Heart right ventricle (tissue), 16 donors: ENCODE results near the gene NFILZ. TPM values are rescaled to one million over a fixed set of nuclear protein-coding genes. Genes with fewer than 3 reads are reported as not detected.
A peak's percentile ranks its signal among the peaks of the same experiment; 100 is the strongest.

ENCODE experiments used
- ATAC-seq, 8 donors: fragments of 200-7000 bp; cut with Tn5 transposase; one replicate each; pipeline ENCODE4 v1.9.1; 2020; ENCODE audit warnings: mild to moderate bottlenecking in 8 of 8, moderate library complexity in 8 of 8, moderate number of reproducible peaks in 1 of 8
- DNase-seq, 2 donors: peaks; one replicate each; pipeline ENCODE4 v3.0.0-alpha.2; 2020
- H3K27ac ChIP-seq, 10 donors: fragments of 200-600 bp; sonication (generic) in 2 of 10; one replicate each; pipeline versions ENCODE4 v1.5.0 to v1.8.0; 2020 to 2022; ENCODE audit warnings: mild to moderate bottlenecking in 3 of 10
- H3K27me3 ChIP-seq, 7 donors: fragments of 200-600 bp; one replicate each; pipeline ENCODE4 v1.8.0; 2021 to 2022; ENCODE audit warnings: mild to moderate bottlenecking in 2 of 7
- H3K36me3 ChIP-seq, 9 donors: fragments of 200-600 bp; sonication (generic) in 1 of 9; one replicate each; pipeline versions ENCODE4 v1.5.0 to v1.8.0; 2020 to 2022; ENCODE audit warnings: mild to moderate bottlenecking in 2 of 9
- H3K4me1 ChIP-seq, 9 donors: fragments of 200-600 bp; sonication (generic) in 1 of 9; one replicate each; pipeline versions ENCODE4 v1.5.0 to v1.8.0; 2020 to 2022; ENCODE audit warnings: mild to moderate bottlenecking in 4 of 9
- H3K4me3 ChIP-seq, 10 donors: fragments of 200-600 bp; sonication (generic) in 2 of 10; one replicate each; pipeline versions ENCODE4 v1.5.0 to v1.8.0; 2020 to 2022; ENCODE audit warnings: mild to moderate bottlenecking in 7 of 10, moderate library complexity in 2 of 10
- H3K9me3 ChIP-seq, 11 donors: fragments of 200-600 bp in 10 of 11; sonication (generic) in 2 of 11; one replicate each; pipeline versions ENCODE4 v1.5.0 to v1.8.0; 2013 to 2022; ENCODE audit warnings: mild to moderate bottlenecking in 2 of 11, control low read depth in 1 of 11, moderate library complexity in 1 of 11
- CTCF ChIP-seq, 9 donors: fragments of 200-600 bp; sonication (generic) in 2 of 9; IDR thresholded peaks; one replicate each; pipeline versions ENCODE4 v1.5.0 to v1.8.0; 2021 to 2022; ENCODE audit warnings: antibody characterized with exemption in 9 of 9, mild to moderate bottlenecking in 5 of 9, moderate library complexity in 1 of 9
- WGBS, 2 donors: extraction: QIAGEN DNeasy Blood & Tissue Kit; methylation state at CpG; one replicate each; pipeline ENCODE4 v1.1.7; 2013; ENCODE audit warnings: inconsistent platforms in 1 of 2; 5-methylcytosine and 5-hydroxymethylcytosine counted together
- intact Hi-C, 10 donors: fragments of 100-400 bp; cut with DNase I; formaldehyde crosslinking; loops; one replicate each; pipeline versions ENCODE4 v1.11.1 to v1.14.2; 2022
- polyA plus RNA-seq, 2 donors: library from polyadenylated mRNA; stranded (reverse); fragments of 200-250 nt; gene quantifications; one replicate each; pipeline ENCODE4 v1.2.3, GENCODE V29; 2013
- total RNA-seq, 10 donors: library from RNA; stranded (reverse); fragmentation: NEBNext Ultra II Directional in 3 of 10; extraction: Animal tissue kit (Norgen Biotek cat#: 25700) in 3 of 10; gene quantifications; one replicate each; pipeline versions ENCODE4 v1.2.1 to v1.2.4, GENCODE V29; 2021 to 2023
- donor health status: Arrhythmogenic right ventricular cardiomyopathy.
- donor health status: ischemic (EF 13 %, LVEDD 7.1; RV severe dilation, severe dysfunction).
- donor health status: healthy with polysubstance abuse.
- donor health status: DM: no; HTN: yes; CAD: no.
- donor health status: DM: no; HTN: no; CAD: no.
- donor health status: ischemic (EF 25% LVEDD 6.9; RV normal size, moderate dysfunction).
- donor health status: ischemic (EF 25% LVEDD 5.7; RV mildly dilated, moderate dysfunction).
- donor health status: healthy.
- donor health status: DM: yes; HTN: yes; CAD: no.
- donor health status: Ischemic cardiomyopathy.
- donor health status: ischemic (EF 35%, LVEDD 5.7; RV mildly dilated, moderate dysfunction).
- donor health status: nonischemic (EF 11% LVEDD 7.7; RV severe dilation, severe dysfunction).
- donor health status: DM: yes; HTN: yes; CAD: no.
- donor health status: PGD.
- donor health status: ischemic (EF 29% LVEDD 5.4; RV normal size, mild dysfunction).
- donor health status: nonischemic (EF 23%, LVEDD 6.1; RV moderate dilation, normal function).

NFILZ gene
- total and polyA plus RNA-seq, 12 donors, result not detected

GRCh38 chr19:8609279-8610040, 21.0 kb upstream of the NFILZ start:
- WGBS, 2 donors, result 6 to 11% methylated on average over 42 to 47 of the region's 47 CpGs
- peak in 6 of 9 donors; percentile 12 to 48 (median 24) for TF ChIP-seq CTCF (IDR thresholded peaks at IDR 0.05)
- peaks cover 0 to 15% (median 7%) of the 10 kb centered on the region in 11 donors for H3K9me3 ChIP-seq
- H3K4me3 ChIP-seq, result peak overlapping the region; percentile 53 to 76 (median 66)
- H3K4me1 ChIP-seq, result peaks cover 0 to 41% (median 15%) of the 10 kb centered on the region in 9 donors
- H3K36me3 ChIP-seq, result peaks cover 0 to 12% (median 7%) of the 10 kb centered on the region in 9 donors
- peak; percentile 56 to 72 for DNase-seq
- peak overlapping the region; percentile 30 to 94 (median 84) for H3K27ac ChIP-seq
- ATAC-seq, result peak; percentile 59 to 78 (median 70)
- H3K27me3 ChIP-seq, result peaks cover 0 to 22% (median 0%) of the 10 kb centered on the region in 7 donors
- intact Hi-C loops, result no loop called here

- DNase-seq, result peak in 1 of 2 donors; percentile 66
- Histone ChIP-seq H3K27me3 (peaks cover 0 to 22% (median 0%) of the 10 kb centered on the region in 7 donors), H3K9me3 (peaks cover 0 to 7% (median 0%) of the 10 kb centered on the region in 11 donors), H3K27ac (peak within 1 kb of the TSS; percentile 35 to 94 (median 84)), H3K4me1 (peaks cover 0 to 41% (median 15%) of the 10 kb centered on the region in 9 donors), H3K36me3 (peaks cover 0 to 4% (median 0%) of the 10 kb centered on the region in 9 donors), H3K4me3 (peak within 1 kb of the TSS; percentile 53 to 76 (median 66))
- intact Hi-C loops, result no loop called here
- peak in 6 of 8 donors; percentile 6 to 43 (median 24) for ATAC-seq
- WGBS, 2 donors, result 1% methylated on average over 43 to 74 of the region's 74 CpGs
- TF ChIP-seq CTCF (IDR thresholded peaks at IDR 0.05), result no peak
Measured at GRCh38 chr19:8610041-8610935, 20.1 kb upstream of the NFILZ start, which contains the start of gene ADAMTS10. Gene ADAMTS10 (minus strand): TSS chr19:8610715. CDS start chr19:8605710, 5,005 bp downstream.

- WGBS, 2 donors, result 1 to 11% methylated on average over 9 of the region's 9 CpGs
- peak overlapping the region in 8 of 10 donors; percentile 75 to 94 (median 85) for H3K27ac ChIP-seq
- ATAC-seq (no peak), DNase-seq (no peak)
- no peak for TF ChIP-seq CTCF (IDR thresholded peaks at IDR 0.05)
- H3K4me3 ChIP-seq, result peak overlapping the region in 9 of 10 donors; percentile 53 to 76 (median 67)
- peaks cover 0 to under 1% (median 0%) of the 10 kb centered on the region in 11 donors for H3K9me3 ChIP-seq
- H3K27me3 ChIP-seq, result peaks cover 0 to 22% (median 0%) of the 10 kb centered on the region in 7 donors
- intact Hi-C loops, result no loop called here
- peaks cover 0 to 41% (median 15%) of the 10 kb centered on the region in 9 donors for H3K4me1 ChIP-seq
- peaks cover 0 to 4% (median 0%) of the 10 kb centered on the region in 9 donors for H3K36me3 ChIP-seq
Measured at GRCh38 chr19:8610936-8611300, 19.5 kb upstream of the NFILZ start.

GRCh38 chr19:8611391-8611876, 19.0 kb upstream of the NFILZ start:
- WGBS, 2 donors, result 41 to 42% methylated on average over 17 to 18 of the region's 18 CpGs
- H3K9me3 ChIP-seq, result no peaks in the 10 kb centered on the region
- H3K27me3 ChIP-seq, result peaks cover 0 to 22% (median 0%) of the 10 kb centered on the region in 7 donors
- H3K27ac ChIP-seq, result peak overlapping the region in 7 of 10 donors; percentile 30 to 58 (median 37)
- no peak overlapping the region for H3K4me3 ChIP-seq
- ATAC-seq (no peak), DNase-seq (peak in 1 of 2 donors; percentile 55)
- H3K36me3 ChIP-seq, result peaks cover 0 to 4% (median 0%) of the 10 kb centered on the region in 9 donors
- intact Hi-C loops, result no loop called here
- no peak for TF ChIP-seq CTCF (IDR thresholded peaks at IDR 0.05)
- H3K4me1 ChIP-seq, result peaks cover 0 to 41% (median 15%) of the 10 kb centered on the region in 9 donors
